H54 (cell line): ENCODE measurements around the gene HPS4.
"Not testable (repeated sequence)": the region's sequence is repeated elsewhere in the genome, so short reads cannot be mapped to it uniquely, and the experiment has no call there.

Source experiments
- DNase-seq: peaks from one replicate; pipeline ENCODE4 v3.0.0; 2011; ENCODE audit warnings: low spot score, mixed read lengths; ENCODE audit not compliant: insufficient read length
- FAIRE-seq: peaks from 3 replicates; lab custom pipeline; 2011; peaks lifted over from hg19 to GRCh38; lab: Jason Lieb, UNC
- POLR2A ChIP-seq: IDR thresholded peaks from 2 replicates; pipeline ENCODE4 v1.6.1; 2011; ENCODE audit warnings: low read depth, mild to moderate bottlenecking, low read length

The HPS4 gene

GRCh38 chr22:26447584-26448329 is 35.8 kb downstream of the HPS4 start:
- FAIRE-seq (no peak), DNase-seq (no peak)
- no peak for TF ChIP-seq POLR2A

GRCh38 chr22:26446808-26447515 is 36.6 kb downstream of the HPS4 start:
- DNase-seq (no peak), FAIRE-seq (no peak)
- TF ChIP-seq POLR2A = no peak

GRCh38 chr22:26445577-26446275 is 37.9 kb downstream of the HPS4 start:
- no peak for FAIRE-seq
- DNase-seq = no peak
- TF ChIP-seq POLR2A = no peak

- no peak for TF ChIP-seq POLR2A
- DNase-seq (no peak), FAIRE-seq (no peak)
Observed at GRCh38 chr22:26444777-26445176, 38.8 kb downstream of the HPS4 start.

- DNase-seq = no peak
- no peak for FAIRE-seq
- TF ChIP-seq POLR2A = no peak
Observed at GRCh38 chr22:26443901-26444690, 39.5 kb downstream of the HPS4 start.

GRCh38 chr22:26442086-26442756 is 41.4 kb downstream of the HPS4 start:
- no peak for FAIRE-seq
- DNase-seq = no peak

GRCh38 chr22:26439559-26439958 is 44.0 kb downstream of the HPS4 start:
- no peak for TF ChIP-seq POLR2A
- no peak for FAIRE-seq
- no peak for DNase-seq

More at GRCh38 chr22:26442086-26442756, 41.4 kb downstream of the HPS4 start:
- TF ChIP-seq POLR2A = no peak

GRCh38 chr22:26438776-26439175 is 44.8 kb downstream of the HPS4 start:
- FAIRE-seq, DNase-seq: not testable (repeated sequence)

- TF ChIP-seq POLR2A = no peak
- no peak for DNase-seq
- no peak for FAIRE-seq
Observed at GRCh38 chr22:26437694-26438392, 45.7 kb downstream of the HPS4 start.

GRCh38 chr22:26436903-26437515 is 46.6 kb downstream of the HPS4 start:
- FAIRE-seq = no peak
- TF ChIP-seq POLR2A = no peak
- no peak for DNase-seq

- FAIRE-seq (no peak), DNase-seq (no peak)
- TF ChIP-seq POLR2A = no peak
Observed at GRCh38 chr22:26435327-26436093, 48.1 kb downstream of the HPS4 start.
